Ovary (tissue), 3 donors: Measurements from ENCODE around the gene ESCO1.
"Not testable (repeated sequence)": the region's sequence is repeated elsewhere in the genome, so short reads cannot be mapped to it uniquely, and the experiment has no call there.

ENCODE experiments used
- POLR2A ChIP-seq: fragments of 450-650 bp; IDR thresholded peaks from one replicate; pipeline ENCODE4 v1.6.1; 2017; ENCODE audit warnings: antibody characterized with exemption, mild to moderate bottlenecking, moderate library complexity
- TF ChIP-seq, protein P1 (sequence below), 3 donors: fragments of 450-650 bp in 2 of 3; fragments of 200-600 bp in 1 of 3; IDR thresholded peaks; one replicate each; pipeline versions ENCODE4 v1.5.1 to v1.8.0; 2016 to 2022; ENCODE audit warnings: antibody characterized with exemption in 3 of 3, mild to moderate bottlenecking in 1 of 3
- donor health status: DM: no; HTN: no; CAD: no.

DNA sequence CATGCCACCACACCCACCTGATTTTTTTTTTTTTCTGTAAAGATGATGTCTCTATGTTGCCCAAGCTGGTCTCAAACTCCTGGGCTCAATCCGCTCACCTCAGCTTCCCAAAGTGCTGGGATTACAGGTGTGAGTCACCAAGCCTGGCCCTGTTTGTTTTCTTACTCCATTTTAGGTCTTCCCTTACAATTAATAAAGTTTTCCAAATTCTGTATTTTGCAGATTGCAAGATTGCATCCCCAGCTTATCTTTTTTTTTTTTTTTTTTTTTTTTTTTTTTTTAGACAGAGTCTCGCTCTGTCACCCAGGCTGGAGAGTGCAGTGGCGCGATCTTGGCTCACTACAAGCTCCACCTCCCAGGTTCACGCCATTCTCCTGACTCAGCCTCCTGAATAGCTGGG lies 39.9 kb upstream of the ESCO1 start:
- TF ChIP-seq, protein P1, sequence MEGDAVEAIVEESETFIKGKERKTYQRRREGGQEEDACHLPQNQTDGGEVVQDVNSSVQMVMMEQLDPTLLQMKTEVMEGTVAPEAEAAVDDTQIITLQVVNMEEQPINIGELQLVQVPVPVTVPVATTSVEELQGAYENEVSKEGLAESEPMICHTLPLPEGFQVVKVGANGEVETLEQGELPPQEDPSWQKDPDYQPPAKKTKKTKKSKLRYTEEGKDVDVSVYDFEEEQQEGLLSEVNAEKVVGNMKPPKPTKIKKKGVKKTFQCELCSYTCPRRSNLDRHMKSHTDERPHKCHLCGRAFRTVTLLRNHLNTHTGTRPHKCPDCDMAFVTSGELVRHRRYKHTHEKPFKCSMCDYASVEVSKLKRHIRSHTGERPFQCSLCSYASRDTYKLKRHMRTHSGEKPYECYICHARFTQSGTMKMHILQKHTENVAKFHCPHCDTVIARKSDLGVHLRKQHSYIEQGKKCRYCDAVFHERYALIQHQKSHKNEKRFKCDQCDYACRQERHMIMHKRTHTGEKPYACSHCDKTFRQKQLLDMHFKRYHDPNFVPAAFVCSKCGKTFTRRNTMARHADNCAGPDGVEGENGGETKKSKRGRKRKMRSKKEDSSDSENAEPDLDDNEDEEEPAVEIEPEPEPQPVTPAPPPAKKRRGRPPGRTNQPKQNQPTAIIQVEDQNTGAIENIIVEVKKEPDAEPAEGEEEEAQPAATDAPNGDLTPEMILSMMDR (IDR thresholded peaks at IDR 0.05) = not testable (repeated sequence)
- not testable (repeated sequence) for TF ChIP-seq POLR2A
